ENCODE results near the gene MMP24.

The MMP24 gene

GRCh38 chr20:35293303-35294292, 67.1 kb downstream of the MMP24 start:
- in situ Hi-C loops (cut with MboI; ENCODE audit: low pct_unique_long_range_greater_than_20kb, low sequenced_read_pairs, unreplicated experiment) = no loop called here
- DNase-seq (ENCODE audit: low spot score) = no peak
- no peak for TF ChIP-seq CTCF (IDR thresholded peaks at IDR 0.05; ENCODE audit: extremely low read depth, insufficient read depth, missing control alignments)

- DNase-seq (ENCODE audit: low spot score) = no peak
- no peak for TF ChIP-seq CTCF (IDR thresholded peaks at IDR 0.05; ENCODE audit: extremely low read depth, insufficient read depth, missing control alignments)
- in situ Hi-C loops (cut with MboI; ENCODE audit: low pct_unique_long_range_greater_than_20kb, low sequenced_read_pairs, unreplicated experiment) = no loop called here
Observed at GRCh38 chr20:35294293-35294685, 67.8 kb downstream of the MMP24 start.

- in situ Hi-C loops (cut with MboI; ENCODE audit: low pct_unique_long_range_greater_than_20kb, low sequenced_read_pairs, unreplicated experiment) = no loop called here
- DNase-seq (ENCODE audit: low spot score) = no peak
- no peak for TF ChIP-seq CTCF (IDR thresholded peaks at IDR 0.05; ENCODE audit: extremely low read depth, insufficient read depth, missing control alignments)
Observed at GRCh38 chr20:35295058-35295457, 68.6 kb downstream of the MMP24 start.

GRCh38 chr20:35295674-35296073, 69.2 kb downstream of the MMP24 start:
- DNase-seq (ENCODE audit: low spot score) = no peak
- TF ChIP-seq CTCF (IDR thresholded peaks at IDR 0.05; ENCODE audit: extremely low read depth, insufficient read depth, missing control alignments) = no peak
- in situ Hi-C loops (cut with MboI; ENCODE audit: low pct_unique_long_range_greater_than_20kb, low sequenced_read_pairs, unreplicated experiment) = no loop called here

- in situ Hi-C loops (cut with MboI; ENCODE audit: low pct_unique_long_range_greater_than_20kb, low sequenced_read_pairs, unreplicated experiment) = no loop called here
- no peak for DNase-seq (ENCODE audit: low spot score)
- no peak for TF ChIP-seq CTCF (IDR thresholded peaks at IDR 0.05; ENCODE audit: extremely low read depth, insufficient read depth, missing control alignments)
Observed at GRCh38 chr20:35296101-35296554, 69.6 kb downstream of the MMP24 start.

GRCh38 chr20:35297155-35297554, 70.7 kb downstream of the MMP24 start:
- no peak for TF ChIP-seq CTCF (IDR thresholded peaks at IDR 0.05; ENCODE audit: extremely low read depth, insufficient read depth, missing control alignments)
- DNase-seq (ENCODE audit: low spot score) = no peak
- in situ Hi-C loops (cut with MboI; ENCODE audit: low pct_unique_long_range_greater_than_20kb, low sequenced_read_pairs, unreplicated experiment) = no loop called here

Measured in GM13977 (cell line).